HG03095 (cell line): Measurements from ENCODE around the gene BASP1.
"Not testable (repeated sequence)": the region's sequence is repeated elsewhere in the genome, so short reads cannot be mapped to it uniquely, and the experiment has no call there.

ENCODE experiments used
- ATAC-seq: cut with Tn5 transposase; IDR thresholded peaks from one replicate; pipeline ENCODE4 v1.9.1; 2021; ENCODE audit warnings: moderate library complexity; ENCODE audit not compliant: unreplicated experiment

The BASP1 gene

DNA sequence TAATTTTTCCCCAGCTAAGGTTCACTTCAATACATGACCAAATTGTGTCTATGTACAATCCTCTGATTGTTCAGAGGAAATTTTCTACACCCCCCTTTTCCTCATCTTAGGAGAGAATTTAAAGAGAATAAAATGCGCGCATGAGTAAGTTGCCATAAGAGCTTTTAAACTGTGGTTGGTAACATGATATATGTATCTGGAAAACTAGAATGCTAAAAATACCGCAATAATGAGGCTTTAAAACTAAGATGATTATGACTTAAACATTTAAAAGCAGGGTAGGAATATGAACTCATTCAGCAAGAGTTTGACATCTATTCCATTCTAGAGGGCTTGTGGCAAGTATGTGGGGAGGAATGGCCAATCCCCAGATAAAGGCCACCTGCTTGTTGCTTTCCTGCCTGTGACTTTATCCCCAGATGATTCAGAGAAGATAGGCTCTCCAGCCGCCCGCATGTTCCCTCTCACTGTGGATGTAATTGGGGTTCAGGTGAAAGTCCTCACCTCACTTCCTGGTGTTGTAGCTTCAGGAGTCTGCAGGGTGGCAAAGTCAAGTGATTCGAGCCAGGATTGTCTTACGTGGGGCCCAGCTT, 26.5 kb upstream of the BASP1 start:
- ATAC-seq, result no peak

DNA sequence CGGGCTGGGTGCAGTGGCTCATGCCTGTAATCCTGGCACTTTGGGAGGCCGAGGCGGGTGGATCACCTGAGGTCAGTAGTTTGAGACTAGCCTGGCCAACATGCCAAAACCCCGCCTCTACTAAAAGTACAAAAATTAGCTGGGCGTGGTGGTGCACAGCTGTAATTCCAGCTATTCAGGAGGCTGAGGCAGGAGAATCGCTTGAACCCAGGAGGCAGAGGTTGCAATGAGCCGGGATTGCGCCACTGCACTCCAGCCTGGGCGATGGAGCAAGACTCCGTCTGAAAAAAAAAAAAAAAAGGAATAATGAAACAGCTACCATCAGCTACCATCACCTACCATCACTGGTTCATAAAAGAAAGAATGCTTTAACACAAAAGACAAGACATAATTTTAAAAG, 25.9 kb upstream of the BASP1 start:
- ATAC-seq, result not testable (repeated sequence)

DNA sequence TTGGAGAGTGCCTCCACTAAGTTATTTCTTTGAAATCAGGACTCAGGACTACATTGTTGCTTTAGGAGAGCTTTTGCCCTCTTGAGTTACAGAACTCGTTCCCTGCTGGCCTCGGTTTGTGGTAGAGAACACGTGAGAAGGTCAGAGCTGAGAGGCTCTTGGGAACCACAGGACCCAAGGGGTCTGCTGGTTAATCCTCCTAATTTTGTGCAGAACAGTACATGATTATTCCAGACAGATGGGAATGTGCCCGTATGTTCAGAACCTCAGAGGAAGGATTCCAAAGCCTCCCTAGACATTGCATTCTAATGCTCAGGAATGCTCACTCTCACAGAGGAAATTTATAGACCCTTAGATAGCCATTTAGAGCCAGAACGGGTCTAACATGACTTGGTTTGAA, 25.2 kb upstream of the BASP1 start:
- no peak for ATAC-seq

DNA sequence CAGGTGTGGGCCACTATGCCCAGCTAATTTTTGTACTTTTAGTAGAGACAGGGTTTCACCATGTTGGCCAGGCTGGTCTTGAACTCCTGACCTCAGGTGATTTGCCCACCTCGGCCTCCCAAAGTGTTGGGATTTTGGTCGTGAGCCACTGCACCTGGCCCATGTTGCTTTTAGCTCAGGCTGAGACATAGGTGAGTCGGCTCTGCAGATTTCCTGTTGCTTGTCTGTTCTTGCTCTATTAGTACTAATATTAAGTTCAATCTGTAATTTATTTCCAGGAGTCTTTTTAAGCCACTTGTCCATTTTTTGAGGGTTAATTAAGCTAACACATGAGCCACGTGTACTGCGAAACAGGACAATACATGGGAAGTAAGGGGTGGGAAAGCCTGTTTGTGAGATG, 21.4 kb upstream of the BASP1 start:
- ATAC-seq, result no peak

DNA sequence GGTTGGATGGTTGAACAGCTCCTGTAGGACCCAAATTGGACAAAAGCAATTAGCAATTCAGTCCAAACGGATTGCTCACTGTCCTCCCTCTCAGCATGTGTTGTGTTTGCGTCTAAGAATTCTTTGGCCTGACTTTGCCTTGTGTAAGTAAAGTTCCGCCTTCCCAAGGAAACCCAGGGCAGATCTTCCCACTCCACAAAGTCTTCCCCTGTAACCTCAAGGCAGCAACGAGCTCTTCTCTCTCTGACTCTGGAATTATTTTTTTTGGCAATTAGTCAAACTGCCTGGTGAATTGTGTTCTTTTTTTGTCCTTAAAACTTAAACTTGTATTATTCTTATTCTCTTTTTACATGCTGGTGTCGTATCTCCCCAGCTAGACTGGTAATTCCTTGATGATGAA, 20.7 kb upstream of the BASP1 start:
- no peak for ATAC-seq

DNA sequence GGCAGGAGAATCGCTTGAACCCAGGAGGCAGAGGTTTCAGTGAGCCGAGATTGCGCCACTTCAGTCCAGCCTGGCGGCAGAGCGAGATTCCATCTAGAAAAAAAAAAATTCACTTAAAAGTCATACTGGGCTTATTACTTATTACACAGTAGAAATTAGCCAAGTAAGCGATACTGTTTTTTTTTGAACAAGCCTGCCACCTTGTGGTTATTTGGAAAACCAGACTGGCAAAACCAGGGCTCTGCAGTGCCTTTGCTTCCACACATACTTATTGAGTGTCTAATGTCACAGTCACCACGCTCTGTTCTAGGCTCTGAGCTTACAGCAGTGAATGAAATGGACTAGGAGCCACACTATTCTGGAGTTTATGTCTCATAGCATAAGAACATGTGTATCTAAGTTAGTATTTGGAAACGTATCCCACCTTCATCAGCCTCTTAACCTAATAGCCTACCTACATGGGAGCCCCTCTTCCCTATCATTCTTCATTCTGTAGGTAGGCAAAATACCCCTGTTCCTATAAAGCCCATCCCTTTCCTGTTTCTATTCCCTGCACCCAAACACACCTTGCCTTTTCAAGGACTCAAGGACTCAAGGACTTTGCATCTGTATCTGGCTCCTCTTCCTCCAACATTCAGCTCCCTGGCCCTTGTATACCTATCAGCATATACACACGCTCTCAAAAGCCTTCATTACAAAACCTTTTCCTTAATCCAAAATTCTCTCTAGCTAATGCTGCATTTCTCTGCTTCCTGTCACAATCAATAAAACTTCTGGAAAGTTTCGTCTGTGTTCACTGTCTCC, 13.9 kb upstream of the BASP1 start:
- no peak for ATAC-seq

DNA sequence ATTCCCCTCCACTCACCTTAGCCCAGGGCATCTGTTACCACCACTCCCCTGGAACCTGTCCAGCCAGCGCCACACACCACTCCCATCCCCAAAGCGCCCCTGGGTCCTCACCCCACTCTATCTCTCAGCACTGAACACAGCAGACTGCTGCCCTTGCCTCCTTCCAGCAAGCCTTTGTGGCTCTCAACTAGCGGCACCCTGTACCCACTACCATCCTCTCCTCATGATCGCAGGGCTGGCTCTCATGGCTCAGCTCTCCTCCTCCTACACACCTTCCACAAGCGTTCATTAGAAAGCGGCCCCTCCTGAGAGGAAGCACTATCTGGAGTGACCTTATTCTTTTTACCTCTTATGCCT, 13.3 kb upstream of the BASP1 start:
- ATAC-seq, result no peak

DNA sequence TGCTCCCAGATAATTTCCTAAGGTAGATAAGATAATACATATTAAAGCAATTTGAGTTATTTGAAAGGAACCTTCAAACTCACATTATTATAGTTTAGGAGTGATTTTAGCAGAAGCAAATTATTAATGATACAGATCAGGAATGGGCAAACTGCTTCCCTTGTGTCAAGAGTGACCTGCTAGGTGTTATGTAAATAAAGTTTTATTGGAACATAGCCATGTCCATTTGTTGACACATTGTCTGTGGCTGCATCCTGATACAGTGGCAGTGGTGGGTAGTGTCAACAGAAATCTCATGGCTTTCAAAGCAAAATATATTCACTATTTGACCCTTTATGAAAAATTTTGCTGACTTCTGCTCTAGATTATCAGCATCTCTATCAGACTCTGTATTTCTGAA, 11.4 kb upstream of the BASP1 start:
- ATAC-seq, result no peak

DNA sequence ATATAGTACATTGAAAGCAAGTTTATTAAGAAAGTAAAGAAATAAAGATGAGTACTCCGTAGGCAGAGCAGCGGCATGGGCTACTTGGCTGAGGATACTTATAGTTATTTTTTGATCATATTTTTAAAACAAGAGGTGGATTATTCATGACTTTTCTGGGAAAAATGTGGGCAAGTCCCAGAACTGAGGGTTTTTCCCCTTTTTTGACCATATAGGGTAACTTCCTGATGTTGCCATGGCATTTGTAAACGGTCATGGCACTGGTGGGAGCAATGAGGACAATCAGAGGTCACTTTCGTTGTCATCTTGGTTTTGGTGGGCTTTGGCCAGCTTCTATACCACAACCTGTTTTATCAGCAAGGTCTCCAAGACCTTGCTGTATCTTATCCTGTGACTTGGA, 5.2 kb upstream of the BASP1 start:
- no peak for ATAC-seq

DNA sequence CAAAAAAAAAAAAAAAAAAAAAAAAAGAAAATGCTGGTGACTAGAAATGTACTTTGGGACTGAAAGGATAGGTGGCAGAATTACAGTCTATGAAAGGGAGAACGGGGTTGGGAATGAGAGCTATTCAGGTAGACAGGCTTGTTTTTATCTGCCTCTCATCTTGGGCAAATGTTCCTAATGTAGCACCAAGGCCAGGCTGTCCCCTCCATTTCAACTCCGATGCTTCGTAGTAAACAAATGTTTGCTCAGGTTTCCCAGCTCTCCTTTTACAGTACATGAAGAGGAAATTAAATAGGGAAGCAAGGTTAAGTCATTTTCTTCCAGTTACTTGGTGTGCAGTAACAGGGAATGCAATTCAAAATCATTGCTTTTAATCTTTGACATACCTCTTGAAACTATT, 4.4 kb upstream of the BASP1 start:
- ATAC-seq, result no peak

DNA sequence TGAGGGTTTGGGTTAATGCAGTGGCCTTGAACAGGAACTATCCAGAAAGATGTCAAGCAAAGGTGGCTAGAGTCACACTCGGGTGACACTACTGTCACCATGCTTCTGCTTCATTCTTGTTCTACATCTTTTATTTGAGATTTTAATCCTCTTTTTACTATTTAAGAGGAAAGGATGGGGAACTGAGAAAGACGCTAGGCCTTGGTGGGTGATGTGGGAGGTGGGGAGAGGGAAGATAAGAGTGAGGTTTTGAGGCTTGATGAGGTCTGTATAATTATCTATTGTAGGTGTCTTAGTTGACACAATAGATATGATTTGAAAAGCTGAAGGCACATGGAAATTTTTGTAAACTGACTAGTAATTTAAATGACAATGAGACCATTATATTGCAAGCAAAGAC, 3.5 kb upstream of the BASP1 start:
- no peak for ATAC-seq

DNA sequence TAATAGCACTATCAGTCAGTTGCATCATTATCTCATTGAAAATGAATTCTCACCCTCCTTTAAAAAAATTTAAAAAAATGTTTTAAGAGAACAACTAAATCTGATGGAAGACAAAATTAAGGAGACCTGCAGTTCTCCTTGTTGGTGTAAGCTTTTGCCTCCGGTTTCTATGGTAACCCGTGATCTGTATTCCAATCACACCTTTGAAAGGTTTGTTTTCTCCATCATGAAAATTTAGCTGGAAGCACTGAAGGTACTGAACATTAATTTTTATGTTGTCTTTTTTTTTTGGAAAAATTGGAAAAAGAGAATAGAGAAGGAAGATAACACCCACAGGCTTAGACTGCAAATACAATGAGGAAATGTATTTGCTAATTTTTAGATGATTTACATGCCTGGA, 2.5 kb upstream of the BASP1 start:
- ATAC-seq, result no peak

DNA sequence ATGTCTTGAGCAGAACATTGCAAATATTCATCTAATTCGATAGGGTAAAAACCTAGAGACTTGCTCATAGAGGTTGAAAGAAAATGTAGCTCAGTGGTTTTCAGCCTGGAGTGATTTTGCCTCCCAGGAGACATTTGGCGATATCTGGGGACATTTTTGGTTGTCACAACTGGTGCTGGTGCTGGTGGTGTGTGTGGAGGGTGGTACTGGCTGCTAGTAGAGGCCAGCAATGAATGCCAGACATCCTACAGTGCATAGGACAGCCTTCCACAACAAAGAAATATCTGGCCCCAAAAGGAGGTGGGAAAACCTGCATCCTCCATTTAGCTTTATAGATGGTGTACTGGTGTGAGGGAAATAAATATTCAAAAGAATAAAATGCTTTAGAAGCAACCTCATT, 2.1 kb upstream of the BASP1 start:
- ATAC-seq, result no peak

DNA sequence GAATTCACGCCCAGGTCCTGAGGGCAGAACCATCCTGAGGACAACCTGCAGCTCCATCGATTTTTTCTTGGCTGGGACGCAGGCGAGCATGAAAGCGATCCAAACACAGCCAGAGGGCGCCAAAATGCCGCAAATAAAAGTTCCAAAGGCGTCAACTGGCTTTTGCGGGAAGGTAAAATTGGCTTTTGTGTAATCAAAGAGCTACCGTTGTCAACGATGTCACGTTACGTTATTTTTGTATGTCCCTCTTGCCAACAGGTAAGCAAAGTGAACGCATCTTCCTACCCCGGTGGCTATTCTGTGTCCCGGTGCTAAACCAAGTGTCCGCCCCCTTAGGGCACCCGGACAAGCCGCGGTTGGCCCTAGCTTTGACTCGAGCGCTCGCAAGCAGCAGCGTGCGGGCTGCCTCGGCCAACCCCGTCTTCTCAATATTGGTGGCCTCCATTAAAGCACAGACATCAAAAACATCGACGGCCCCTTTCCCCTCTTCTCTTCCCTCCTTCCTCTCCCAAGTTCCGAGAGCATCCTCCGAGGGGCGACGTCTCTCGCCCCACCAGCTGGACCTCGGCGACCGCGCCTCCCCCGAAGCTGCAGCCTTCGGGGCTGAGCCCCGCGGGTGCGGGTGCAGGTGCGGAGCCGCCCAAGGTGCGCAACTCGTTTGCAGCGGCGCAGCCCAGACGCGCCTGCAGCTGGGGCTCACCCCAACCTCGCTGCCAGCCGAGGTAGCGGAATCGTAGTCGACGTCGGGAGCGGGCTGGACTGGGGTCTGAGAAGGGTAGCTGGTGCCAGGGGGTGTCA, 1.1 kb upstream of the BASP1 start:
- ATAC-seq, result peak; percentile 40

DNA sequence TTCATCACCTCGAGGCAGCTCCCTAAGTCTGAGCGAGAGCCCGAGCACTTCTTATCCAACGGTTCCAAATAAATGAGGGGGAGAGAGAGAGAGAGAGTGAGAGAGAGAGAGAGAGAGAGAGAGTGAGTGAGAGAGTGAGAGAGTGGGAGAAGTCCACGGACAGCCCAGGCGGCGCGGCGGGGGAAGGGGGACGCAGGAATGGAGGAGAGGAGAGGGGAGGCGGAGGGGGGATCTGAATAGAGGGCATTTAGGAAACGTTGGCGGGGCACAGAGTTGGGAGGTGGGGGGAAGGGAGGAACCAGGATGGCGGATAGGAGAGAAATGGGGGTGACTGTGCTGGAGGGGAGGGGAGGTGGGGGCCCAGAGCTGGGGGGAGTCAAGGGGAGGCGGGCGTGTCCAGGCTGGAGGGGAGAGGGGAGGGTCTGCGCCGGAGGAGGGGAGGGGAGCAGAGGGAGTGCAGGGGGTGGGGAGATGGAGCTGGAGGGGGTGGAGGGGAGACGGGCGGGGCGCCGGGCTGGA, 398 bp upstream of the BASP1 start:
- no peak for ATAC-seq

DNA sequence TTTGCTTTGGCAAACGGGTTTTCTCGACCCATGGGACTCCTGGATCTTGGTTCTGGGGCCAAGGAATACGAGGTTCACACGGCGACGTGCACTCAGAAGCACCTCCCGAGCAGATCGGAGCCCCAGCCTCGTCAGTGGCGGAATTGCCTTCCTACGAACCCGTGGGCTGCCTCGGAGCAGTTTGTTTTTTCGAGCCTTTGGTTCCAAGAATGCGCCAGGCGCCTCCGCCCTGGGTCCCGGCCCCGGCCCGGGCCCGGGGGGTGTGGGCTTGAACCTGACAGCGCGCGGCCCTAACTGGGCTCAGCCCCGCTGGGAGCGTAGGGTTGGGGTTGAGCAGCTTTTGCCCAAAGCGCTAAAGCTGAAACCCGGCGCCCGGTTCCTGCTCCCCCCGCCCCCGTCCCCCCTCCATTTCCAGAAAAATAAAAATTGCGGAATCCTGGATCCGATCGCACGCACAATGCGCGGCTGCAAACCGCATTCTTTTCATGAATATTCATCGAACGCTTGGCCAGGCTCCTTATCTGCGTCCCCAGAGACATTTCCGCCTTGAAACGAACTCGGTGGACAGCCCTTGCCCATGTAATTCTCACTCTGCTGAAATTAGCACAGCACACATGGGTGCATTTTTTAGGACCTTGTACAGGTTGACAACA, 1.0 kb downstream of the BASP1 start:
- ATAC-seq, result peak; percentile 26

DNA sequence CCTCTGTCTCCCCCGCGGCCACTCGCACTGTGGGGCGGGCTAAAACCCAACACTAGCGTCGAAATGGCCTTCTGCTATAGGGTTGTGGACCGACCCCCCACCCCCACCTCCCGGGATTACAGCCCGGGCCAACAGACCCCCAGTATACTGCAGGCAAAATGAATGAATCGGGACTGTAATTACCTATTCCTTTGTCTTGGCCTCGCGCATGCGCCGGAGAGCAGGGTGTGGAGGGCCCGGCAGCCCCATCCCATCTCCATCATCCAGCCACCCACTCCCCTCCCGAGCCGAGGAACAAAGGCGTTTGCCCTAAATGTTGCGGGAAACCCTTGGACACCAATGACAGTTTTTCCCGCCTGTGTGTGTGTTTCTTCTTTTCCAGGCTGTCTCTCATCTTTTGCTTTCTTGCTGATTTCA, 1.6 kb downstream of the BASP1 start:
- ATAC-seq, result peak; percentile 15

DNA sequence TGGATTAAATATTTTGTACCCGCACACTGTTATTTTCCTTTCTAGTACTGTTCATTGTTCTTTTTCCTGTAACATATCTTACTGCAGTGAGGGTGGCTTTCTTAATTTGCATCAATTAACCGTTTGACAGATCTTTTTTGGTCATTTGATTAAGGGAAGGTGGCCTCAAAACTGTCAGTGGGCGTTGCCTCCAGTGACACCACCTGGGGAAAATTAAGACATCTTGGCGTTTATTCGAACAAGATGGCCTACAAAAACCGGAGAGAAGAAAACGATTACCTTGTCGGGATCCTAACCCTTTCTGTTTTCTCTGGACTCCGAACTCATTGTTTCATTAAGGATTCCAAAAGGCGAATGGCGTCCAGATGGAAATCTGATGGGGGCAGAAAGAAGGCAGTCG, 2.0 kb downstream of the BASP1 start:
- no peak for ATAC-seq

DNA sequence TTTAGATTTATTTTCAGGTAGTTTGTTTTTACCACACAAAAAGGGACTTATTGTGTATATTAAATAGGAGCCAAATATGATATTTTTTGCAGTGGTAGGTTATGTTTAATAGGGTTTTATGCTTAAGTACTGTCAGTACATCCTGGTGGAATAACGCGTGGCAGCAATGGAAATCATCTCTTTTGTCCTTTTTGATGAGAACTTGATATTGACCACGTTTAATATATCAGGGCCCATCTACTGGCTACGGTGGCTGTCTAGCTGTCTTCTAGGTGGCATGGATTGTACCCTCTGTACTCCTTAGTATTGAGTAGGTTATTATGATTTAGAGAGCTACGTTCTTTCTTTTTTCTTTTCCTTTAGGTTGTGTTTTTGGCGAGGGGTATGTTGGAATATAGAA, 2.6 kb downstream of the BASP1 start:
- no peak for ATAC-seq

DNA sequence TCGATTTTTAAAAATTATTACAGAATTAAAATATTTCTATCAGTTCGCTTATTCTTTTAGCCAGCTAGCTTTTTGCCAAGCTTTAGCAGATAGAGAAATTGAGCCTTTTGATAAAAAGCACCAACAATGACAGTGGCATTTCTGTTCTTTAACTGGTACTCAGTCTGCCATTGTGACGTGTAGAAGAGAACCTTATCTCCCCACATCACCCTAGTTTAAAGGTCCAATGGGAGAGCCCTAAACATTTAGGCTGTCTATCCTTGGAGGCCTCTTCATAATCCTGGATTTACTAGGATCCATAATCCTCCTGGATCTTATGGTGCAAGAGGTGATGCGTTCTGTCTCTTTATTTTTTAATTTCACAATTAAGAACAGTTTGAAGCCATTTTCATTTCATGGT, 3.0 kb downstream of the BASP1 start:
- ATAC-seq, result no peak

DNA sequence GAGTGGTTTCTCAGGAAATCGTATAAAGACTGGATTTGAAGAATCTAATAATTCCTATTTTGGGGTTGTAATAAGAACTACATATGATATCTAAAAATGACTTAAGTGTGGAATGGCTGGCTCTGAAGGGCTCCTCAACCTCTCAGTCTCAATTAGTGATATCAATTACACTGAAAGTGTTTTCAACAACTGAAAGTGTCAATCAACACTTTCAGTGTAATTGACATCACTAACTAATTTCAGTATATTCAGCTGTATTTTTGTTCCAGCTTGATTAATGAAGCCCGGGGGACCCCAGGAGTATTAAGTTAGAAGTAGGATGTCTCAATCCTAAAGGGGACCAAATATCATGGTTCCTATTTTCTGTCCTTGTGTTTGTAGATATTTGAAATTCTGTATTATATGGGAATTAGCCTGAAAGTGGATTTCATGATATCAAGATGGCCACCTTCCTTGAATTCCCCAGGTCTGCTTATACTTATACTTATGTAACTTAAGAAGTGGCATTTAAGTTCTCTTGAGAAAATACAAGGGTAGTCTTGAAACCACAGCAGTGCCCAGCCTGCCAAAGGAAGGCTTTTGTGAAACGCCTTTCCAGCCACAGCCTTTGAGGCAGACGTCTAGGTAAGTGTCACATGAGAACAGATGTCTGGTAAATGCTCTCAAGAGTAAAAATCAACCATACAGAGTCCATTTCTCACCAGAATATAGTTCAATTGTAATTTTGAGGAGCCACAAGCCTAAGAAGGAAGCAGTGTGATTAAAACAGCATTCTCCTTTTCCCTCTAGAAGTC, 4.6 kb downstream of the BASP1 start:
- ATAC-seq, result no peak
